SK-N-MC (cell line): Measurements from ENCODE around the gene LRCH1.

ENCODE experiments used
- DNase-seq: peaks from one replicate; pipeline ENCODE4 v3.0.0-alpha.2; 2011; ENCODE audit warnings: low read depth, low spot score
- H3K27ac ChIP-seq: fragments of 200-600 bp; sonication (generic); 2 replicates; pipeline ENCODE4 v1.5.1; 2016; ENCODE audit warnings: mixed run types
- H3K36me3 ChIP-seq: fragments of 200-600 bp; sonication (generic); 2 replicates; pipeline ENCODE4 v1.6.1; 2017; ENCODE audit warnings: antibody characterized with exemption, low read length, mixed read lengths; ENCODE audit not compliant: insufficient read depth
- H3K4me3 ChIP-seq: fragments of 200-600 bp; sonication (generic); 2 replicates; pipeline ENCODE4 v1.5.1; 2016
- H3K9ac ChIP-seq: fragments of 200-600 bp; sonication (generic); 2 replicates; pipeline ENCODE4 v1.8.0; 2017; ENCODE audit warnings: mixed run types, mixed read lengths; ENCODE audit not compliant: insufficient read length
- H3K9me3 ChIP-seq: fragments of 200-600 bp; sonication (generic); 2 replicates; pipeline ENCODE4 v1.6.1; 2017; ENCODE audit warnings: low read depth, mild to moderate bottlenecking, antibody characterized with exemption, low read length, moderate library complexity, mixed read lengths
- EZH2 ChIP-seq: fragments of 200-600 bp; sonication (generic); IDR thresholded peaks from one replicate; pipeline ENCODE4 v1.6.1; 2017; ENCODE audit warnings: antibody characterized with exemption
- FOXP2 ChIP-seq: optimal IDR thresholded peaks from 2 replicates; pipeline ENCODE3; 2011; ENCODE audit warnings: mild to moderate bottlenecking, moderate library complexity; ENCODE audit not compliant: insufficient read depth; ENCODE audit errors: extremely low read length, control extremely low read depth
- POLR2AphosphoS5 ChIP-seq: IDR thresholded peaks from 2 replicates; pipeline ENCODE4 v1.6.1; 2012; ENCODE audit warnings: mild to moderate bottlenecking, low read depth, low read length, borderline replicate concordance

LRCH1 gene

DNA sequence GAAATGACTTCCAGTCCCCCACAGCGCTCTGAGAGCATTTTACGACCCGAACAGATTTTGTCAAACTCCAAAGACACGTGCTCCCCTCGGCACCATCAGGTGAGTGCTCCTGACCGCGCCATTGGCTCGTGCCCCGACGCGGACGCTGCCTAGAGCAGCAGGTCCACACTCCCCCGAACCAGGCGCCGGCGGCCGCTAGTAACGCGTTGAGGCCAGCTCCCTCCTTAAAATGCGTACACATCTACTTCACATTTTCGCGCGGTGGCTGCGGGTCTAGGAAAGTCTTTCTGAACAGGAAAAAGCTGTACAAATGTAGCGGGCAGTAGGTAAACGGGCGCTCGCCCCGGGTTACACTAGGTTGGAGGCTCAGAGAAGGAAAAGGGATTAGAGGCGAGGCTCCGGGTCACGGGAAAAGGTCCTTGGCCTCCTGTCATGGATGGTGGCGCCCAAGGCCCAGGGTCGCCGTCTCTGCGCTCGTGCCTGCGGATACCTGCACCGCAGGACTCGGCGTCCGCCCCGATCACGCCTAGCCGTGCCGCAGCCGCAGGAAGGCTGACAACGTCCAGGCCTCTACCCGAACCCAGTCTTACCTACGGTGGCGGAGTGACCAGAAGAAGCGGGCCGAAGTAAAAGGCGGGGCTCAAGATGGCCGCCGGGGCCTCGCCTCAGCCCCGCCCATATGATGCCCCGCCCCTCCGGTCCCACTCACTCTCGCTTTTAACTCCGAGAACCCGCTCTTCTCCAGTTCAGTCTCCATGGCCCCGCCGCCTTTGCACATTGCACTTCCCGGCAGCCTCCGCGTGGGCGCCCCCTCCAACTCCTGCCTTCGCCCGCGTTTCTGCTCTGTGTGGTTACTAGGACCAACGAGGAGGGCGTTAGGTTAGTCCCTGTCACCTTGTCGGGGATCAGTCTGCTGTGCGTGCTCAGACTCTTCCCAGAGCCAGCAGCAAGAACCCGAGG is 243.8 kb downstream of the LRCH1 start, which contains the start of gene ESD:
ESD (minus strand) TSS at position 647 of the 960 bp plus-strand sequence. CDS start 5,748 bp downstream, outside the sequence.
- Histone ChIP-seq H3K9me3 (no peaks in the 10 kb centered on the region), H3K36me3 (peaks cover 17% of the 10 kb centered on the region), H3K4me3 (peak within 1 kb of the TSS; percentile 98), H3K9ac (peak within 1 kb of the TSS; percentile 98), H3K27ac (peak within 1 kb of the TSS; percentile 52)
- DNase-seq: peak; percentile 60
- TF ChIP-seq FOXP2: no peak
- TF ChIP-seq POLR2AphosphoS5: peak; percentile 93
- TF ChIP-seq EZH2: no peak

DNA sequence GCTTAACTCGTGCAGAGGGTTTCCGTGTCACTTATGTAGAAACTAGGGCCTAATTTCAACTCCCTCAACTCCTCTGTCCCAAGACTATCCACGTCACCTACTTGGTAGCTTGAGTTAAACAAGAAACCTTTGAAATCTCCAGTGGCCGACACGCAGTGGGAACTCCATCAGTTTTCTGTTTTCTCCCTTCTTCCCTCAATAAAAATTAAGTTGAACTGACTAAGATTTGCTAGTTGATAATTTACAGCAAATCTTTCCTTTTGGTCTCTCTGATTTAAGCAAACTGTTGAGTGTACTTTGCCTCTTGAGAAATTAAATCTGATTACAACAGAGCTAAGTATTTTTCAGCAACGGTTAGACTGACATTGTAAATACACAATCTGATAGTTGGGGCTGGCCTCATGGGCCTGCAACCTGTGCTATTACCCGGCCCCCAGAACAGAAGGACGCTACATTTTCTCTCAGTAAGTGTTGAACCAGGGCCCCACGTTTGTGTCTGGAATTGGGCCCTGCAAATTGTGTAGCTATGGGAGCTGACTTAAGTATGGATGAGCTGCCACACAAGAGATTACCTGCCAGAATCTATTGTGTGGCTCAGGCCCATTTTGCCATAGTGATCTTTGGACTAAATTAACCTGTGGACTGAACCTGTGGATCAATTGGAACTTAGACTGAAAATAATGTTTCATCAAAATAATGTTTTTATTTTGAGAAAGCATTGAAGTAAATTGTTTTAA is 244.7 kb downstream of the LRCH1 start:
- peak overlapping the region; percentile 98 for H3K4me3 ChIP-seq
- no peaks in the 10 kb centered on the region for H3K9me3 ChIP-seq
- TF ChIP-seq POLR2AphosphoS5 (no peak), FOXP2 (no peak), EZH2 (no peak)
- H3K27ac ChIP-seq: peak overlapping the region; percentile 52
- peaks cover 10% of the 10 kb centered on the region; the same call in 1 of the 2 replicates for H3K36me3 ChIP-seq
- peak overlapping the region; percentile 98 for H3K9ac ChIP-seq
- no peak for DNase-seq

DNA sequence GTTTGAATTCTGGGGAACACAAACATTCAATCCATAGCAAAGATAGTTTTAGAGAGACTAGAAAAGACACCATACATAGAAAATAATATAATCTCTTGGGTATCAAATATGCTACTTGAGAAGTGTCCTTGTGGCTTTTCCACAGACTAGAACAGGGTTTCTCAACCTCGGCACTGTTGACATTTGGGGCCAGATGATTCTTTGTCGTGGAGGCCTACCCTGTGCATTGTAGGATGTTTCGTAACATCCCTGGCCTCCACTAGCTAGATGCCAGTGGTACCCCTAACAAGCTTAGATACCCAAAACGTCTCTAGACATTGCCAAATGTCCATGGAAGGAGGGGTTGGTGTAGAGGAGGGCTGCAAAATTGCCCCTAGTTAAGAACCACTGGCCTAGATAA is 246.2 kb downstream of the LRCH1 start:
- TF ChIP-seq POLR2AphosphoS5 (no peak), EZH2 (no peak), FOXP2 (no peak)
- H3K4me3 ChIP-seq: no peak overlapping the region
- no peak overlapping the region for H3K9ac ChIP-seq
- no peaks in the 10 kb centered on the region for H3K9me3 ChIP-seq
- peaks cover 3% of the 10 kb centered on the region; the same call in 1 of the 2 replicates for H3K36me3 ChIP-seq
- no peak for DNase-seq
- no peak overlapping the region for H3K27ac ChIP-seq

DNA sequence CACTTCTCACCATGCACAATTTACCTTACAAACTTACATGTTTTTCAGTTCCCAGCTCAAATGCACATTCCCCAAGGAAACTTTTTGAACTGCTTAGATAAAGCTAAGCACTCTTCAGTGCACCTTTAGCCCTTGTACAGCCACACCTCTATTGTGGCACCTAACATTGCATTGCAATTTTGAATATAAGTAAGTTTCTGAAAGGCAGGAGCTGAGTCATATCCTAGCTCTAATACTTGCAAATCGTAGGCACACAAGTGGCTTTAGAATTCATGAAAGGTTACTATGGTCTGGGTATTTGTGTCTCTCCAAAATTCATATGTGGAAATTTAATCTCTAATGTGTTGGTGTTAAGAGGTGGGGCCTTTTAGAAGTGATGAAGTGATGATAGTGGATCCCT is 248.9 kb downstream of the LRCH1 start:
- Histone ChIP-seq H3K4me3 (no peak overlapping the region), H3K36me3 (no peaks in the 10 kb centered on the region), H3K9ac (no peak overlapping the region), H3K9me3 (no peaks in the 10 kb centered on the region), H3K27ac (no peak overlapping the region)
- DNase-seq: no peak
- TF ChIP-seq POLR2AphosphoS5 (no peak), EZH2 (no peak), FOXP2 (no peak)
